Muscle of leg (tissue), 11 donors: ENCODE results near the gene CARHSP1. TPM values are rescaled to one million over a fixed set of nuclear protein-coding genes. Genes with fewer than 3 reads are reported as not detected.

ENCODE experiments used
- DNase-seq: peaks from one replicate; pipeline ENCODE4 v3.0.0; 2013
- H3K27ac ChIP-seq: one replicate; pipeline ENCODE4 v1.5.1; 2013; ENCODE audit warnings: mild to moderate bottlenecking, low read length, control low read depth
- H3K27me3 ChIP-seq: one replicate; pipeline ENCODE4 v1.6.1; 2013; ENCODE audit warnings: low read length; ENCODE audit not compliant: control insufficient read depth, insufficient read depth
- H3K36me3 ChIP-seq: one replicate; pipeline ENCODE4 v1.6.1; 2013; ENCODE audit warnings: low read length; ENCODE audit not compliant: control insufficient read depth, insufficient read depth
- H3K4me1 ChIP-seq: one replicate; pipeline ENCODE4 v1.6.1; 2013; ENCODE audit warnings: low read length; ENCODE audit not compliant: control insufficient read depth, insufficient read depth
- H3K4me3 ChIP-seq: one replicate; pipeline ENCODE4 v1.5.1; 2013; ENCODE audit warnings: low read length, control low read depth
- H3K9me3 ChIP-seq: replicated peaks from 2 replicates; pipeline ENCODE4 v1.6.1; 2013; ENCODE audit warnings: low read depth, low read length; ENCODE audit not compliant: control insufficient read depth
- WGBS: methylation state at CpG from one replicate; pipeline ENCODE4 v1.1.5; 2013; ENCODE audit warnings: missing lambda C conversion rate; ENCODE audit not compliant: insufficient coverage; 5-methylcytosine and 5-hydroxymethylcytosine counted together
- polyA plus RNA-seq, 8 donors: library from polyadenylated mRNA; unstranded; fragments of 120-200 nt; gene quantifications; one replicate each; pipeline versions ENCODE4 v1.2.1 to v1.2.3, GENCODE V29; 2013; ENCODE audit warnings: inconsistent platforms in 1 of 8, low replicate concordance in 1 of 8; ENCODE audit not compliant: insufficient read length in 8 of 8, insufficient read depth in 1 of 8
- total RNA-seq: library from RNA; stranded (reverse); fragments of 120-200 nt; gene quantifications from one replicate; pipeline ENCODE4 v1.2.4, GENCODE V29; 2013

Gene CARHSP1
- total and polyA plus RNA-seq, 9 donors, result 100 to 151 (median 134) TPM

GRCh38 chr16:8898660-8899318 is 30.0 kb upstream of the CARHSP1 start:
- Histone ChIP-seq H3K27ac (no peak overlapping the region), H3K27me3 (no peaks in the 10 kb centered on the region), H3K4me3 (no peak overlapping the region), H3K36me3 (peaks cover 86% of the 10 kb centered on the region), H3K9me3 (no peaks in the 10 kb centered on the region), H3K4me1 (no peaks in the 10 kb centered on the region)
- DNase-seq, result no peak
- 100% methylated on average over 1 of the region's 3 CpGs for WGBS

GRCh38 chr16:8894736-8895334 is 26.0 kb upstream of the CARHSP1 start:
- H3K4me3 ChIP-seq, result no peak overlapping the region
- H3K9me3 ChIP-seq, result no peaks in the 10 kb centered on the region
- no peak overlapping the region for H3K27ac ChIP-seq
- H3K36me3 ChIP-seq, result peaks cover 94% of the 10 kb centered on the region
- no peaks in the 10 kb centered on the region for H3K27me3 ChIP-seq
- H3K4me1 ChIP-seq, result peaks cover 5% of the 10 kb centered on the region
- no peak for DNase-seq
- 97% methylated on average over 14 of the region's 21 CpGs for WGBS

DNA sequence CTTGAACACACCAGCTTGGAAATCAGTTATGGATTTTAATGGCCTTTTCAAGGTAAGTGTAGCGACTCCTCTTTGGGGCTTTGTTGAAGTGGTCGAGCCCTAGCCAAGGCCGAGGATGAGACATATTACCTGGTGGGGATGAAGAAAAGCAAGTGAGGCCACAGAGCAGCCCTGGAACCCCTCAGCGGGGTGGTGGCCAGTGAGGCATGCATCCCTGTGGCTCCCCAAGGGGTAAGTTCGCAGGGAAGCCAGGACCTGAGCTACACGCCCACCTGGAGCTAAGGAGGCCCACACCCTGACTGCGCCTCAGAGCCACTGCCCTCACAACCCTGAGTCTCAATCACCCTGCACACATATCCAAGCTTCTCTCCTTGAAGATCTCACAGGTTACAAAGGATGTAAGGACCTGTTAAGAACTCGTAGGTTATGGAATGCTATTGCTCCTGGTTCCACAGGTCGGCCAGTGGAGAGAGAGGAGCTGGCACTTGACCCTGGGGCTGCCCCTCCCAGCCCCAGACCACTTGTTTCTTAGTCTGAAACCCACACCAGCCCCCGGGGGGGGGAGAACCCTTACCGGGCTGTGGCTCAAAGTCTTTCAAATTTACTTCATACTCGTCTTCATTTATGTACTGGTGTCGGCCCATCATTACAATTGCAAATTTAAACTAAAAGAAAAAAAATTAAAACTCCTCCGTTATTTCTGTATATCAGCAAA is 25.3 kb upstream of the CARHSP1 start:
- WGBS, result 84% methylated on average over 13 of the region's 14 CpGs

GRCh38 chr16:8893426-8893825 is 24.6 kb upstream of the CARHSP1 start:
- H3K27ac ChIP-seq, result no peak overlapping the region
- H3K4me3 ChIP-seq, result no peak overlapping the region
- WGBS, result 69% methylated on average over 7 of the region's 9 CpGs
- H3K4me1 ChIP-seq, result peaks cover 5% of the 10 kb centered on the region
- no peaks in the 10 kb centered on the region for H3K9me3 ChIP-seq
- peaks cover 86% of the 10 kb centered on the region for H3K36me3 ChIP-seq
- DNase-seq, result no peak
- no peaks in the 10 kb centered on the region for H3K27me3 ChIP-seq

More for the DNA sequence above, 25.3 kb upstream of the CARHSP1 start:
- H3K4me3 ChIP-seq, result no peak overlapping the region
- H3K36me3 ChIP-seq, result peaks cover 93% of the 10 kb centered on the region
- H3K27ac ChIP-seq, result no peak overlapping the region
- DNase-seq, result no peak
- H3K4me1 ChIP-seq, result peaks cover 5% of the 10 kb centered on the region
- no peaks in the 10 kb centered on the region for H3K27me3 ChIP-seq
- no peaks in the 10 kb centered on the region for H3K9me3 ChIP-seq

DNA sequence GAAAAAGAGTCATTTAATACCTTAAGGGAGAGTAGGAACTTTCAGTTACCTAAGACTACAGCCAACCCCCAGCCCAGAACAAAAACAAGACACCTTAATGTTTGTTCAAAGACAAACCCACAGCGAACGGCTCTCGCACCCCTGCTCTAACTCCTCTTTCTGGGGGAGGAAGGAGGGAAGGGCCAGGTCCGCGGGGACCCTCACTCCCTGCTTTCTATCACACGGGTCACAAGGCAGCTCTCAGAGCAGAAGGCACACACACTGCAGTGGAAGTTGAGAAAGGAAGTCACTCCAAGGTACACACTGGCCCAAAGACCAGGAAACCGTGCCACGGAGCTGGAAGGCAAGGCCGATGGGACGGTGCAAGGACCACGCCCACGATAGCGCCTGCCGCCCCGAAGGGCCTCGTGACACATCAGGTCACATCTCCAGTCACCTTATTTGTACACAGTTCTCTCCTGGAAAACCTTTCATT is 23.3 kb upstream of the CARHSP1 start:
- no peak for DNase-seq
- H3K27me3 ChIP-seq, result no peaks in the 10 kb centered on the region
- no peaks in the 10 kb centered on the region for H3K9me3 ChIP-seq
- no peak overlapping the region for H3K4me3 ChIP-seq
- 72% methylated on average over 2 of the region's 16 CpGs for WGBS
- no peak overlapping the region for H3K27ac ChIP-seq
- H3K4me1 ChIP-seq, result peaks cover 9% of the 10 kb centered on the region
- peaks cover 87% of the 10 kb centered on the region for H3K36me3 ChIP-seq

GRCh38 chr16:8890549-8890921 is 21.7 kb upstream of the CARHSP1 start:
- WGBS, result 83% methylated on average over 1 of the region's 5 CpGs

DNA sequence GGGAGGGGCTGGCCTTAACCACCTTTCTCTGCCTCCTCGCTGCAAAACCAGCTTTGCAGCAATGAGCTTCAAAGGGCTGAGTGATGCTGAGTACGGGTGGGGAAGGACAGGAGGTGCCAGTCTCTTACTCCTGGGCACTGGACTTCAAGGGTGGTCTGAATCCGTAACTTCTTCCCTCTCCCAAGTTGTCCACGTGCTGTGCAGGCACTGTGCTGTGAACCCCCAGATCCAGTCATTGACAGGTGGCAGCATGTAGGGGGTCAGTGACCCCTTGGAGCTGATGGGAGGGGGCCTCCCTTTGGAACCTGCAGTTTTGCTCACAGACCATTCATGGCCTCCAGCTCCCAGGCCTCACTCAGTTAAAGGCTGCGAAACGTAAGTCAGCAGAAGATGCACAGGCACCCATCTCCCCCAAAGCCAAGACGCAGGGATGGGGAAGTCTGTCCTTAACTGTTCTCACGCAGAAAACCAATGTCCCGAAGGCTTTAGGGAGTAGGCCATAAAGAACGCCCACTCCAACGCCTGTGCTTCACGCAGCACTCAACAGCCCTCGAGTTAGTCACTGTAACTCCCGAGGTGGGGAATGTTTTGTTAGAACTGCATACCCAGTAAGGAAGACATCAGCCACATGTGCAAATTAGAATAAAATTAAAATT is 21.2 kb upstream of the CARHSP1 start:
- no peak for DNase-seq
- WGBS, result 83% methylated on average over 4 of the region's 14 CpGs
- Histone ChIP-seq H3K27me3 (peaks cover 8% of the 10 kb centered on the region), H3K36me3 (peaks cover 71% of the 10 kb centered on the region), H3K9me3 (no peaks in the 10 kb centered on the region), H3K4me1 (peaks cover 22% of the 10 kb centered on the region), H3K4me3 (no peak overlapping the region), H3K27ac (no peak overlapping the region)

More at GRCh38 chr16:8890549-8890921, 21.7 kb upstream of the CARHSP1 start:
- H3K9me3 ChIP-seq, result no peaks in the 10 kb centered on the region
- H3K36me3 ChIP-seq, result peaks cover 76% of the 10 kb centered on the region
- H3K4me1 ChIP-seq, result peaks cover 19% of the 10 kb centered on the region
- no peak for DNase-seq
- H3K27ac ChIP-seq, result no peak overlapping the region
- peaks cover 6% of the 10 kb centered on the region for H3K27me3 ChIP-seq
- no peak overlapping the region for H3K4me3 ChIP-seq

DNA sequence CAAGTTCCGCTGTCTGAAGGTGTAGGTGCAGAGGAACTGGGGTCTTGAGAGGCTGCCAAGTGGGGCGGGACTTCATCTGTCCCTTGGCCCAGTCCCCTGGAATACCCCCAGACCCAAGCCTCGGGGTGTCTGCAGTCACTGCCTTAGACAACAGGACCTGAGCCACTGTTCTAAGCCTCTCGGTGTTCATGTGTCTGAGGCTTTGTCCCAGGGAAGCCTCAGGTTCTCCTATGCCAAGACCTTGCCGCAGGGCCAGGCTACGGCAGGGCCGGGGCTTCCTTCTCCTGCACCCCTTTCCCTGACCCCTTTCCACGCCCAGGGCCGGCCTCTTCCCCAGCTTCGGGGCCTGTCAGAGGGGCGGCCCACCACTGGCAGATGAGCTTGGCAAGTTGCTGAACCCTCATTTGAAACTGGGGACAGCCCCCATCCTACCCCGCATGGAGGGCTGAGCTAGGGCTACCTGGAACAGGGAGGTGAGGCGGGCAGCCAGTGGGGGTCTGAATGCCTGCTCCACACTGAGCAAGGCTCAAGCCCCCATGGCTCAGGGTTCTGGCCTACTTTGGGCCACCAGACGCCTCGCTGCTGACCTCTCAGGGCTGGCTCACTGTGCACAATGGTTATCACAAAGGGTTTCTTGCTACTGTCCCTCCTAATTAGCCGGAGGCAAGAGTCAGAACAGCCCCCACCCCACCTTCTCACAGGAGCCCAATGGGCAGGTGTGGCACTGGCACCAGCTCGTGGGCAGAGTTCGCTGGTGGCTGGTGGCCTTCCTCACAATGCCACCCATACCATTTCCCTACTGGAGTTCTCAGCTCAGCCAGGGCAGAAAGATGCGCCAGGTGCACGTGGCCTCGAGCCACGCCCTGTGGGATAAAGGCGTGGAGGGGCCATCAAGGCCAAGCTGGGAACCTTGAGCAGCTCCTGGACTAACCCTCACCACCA is 20.4 kb upstream of the CARHSP1 start:
- DNase-seq, result no peak
- no peak overlapping the region for H3K4me3 ChIP-seq
- peaks cover 8% of the 10 kb centered on the region for H3K27me3 ChIP-seq
- no peaks in the 10 kb centered on the region for H3K9me3 ChIP-seq
- H3K36me3 ChIP-seq, result peaks cover 63% of the 10 kb centered on the region
- WGBS, result 84% methylated on average over 17 of the region's 23 CpGs
- no peak overlapping the region for H3K27ac ChIP-seq
- H3K4me1 ChIP-seq, result peaks cover 29% of the 10 kb centered on the region

DNA sequence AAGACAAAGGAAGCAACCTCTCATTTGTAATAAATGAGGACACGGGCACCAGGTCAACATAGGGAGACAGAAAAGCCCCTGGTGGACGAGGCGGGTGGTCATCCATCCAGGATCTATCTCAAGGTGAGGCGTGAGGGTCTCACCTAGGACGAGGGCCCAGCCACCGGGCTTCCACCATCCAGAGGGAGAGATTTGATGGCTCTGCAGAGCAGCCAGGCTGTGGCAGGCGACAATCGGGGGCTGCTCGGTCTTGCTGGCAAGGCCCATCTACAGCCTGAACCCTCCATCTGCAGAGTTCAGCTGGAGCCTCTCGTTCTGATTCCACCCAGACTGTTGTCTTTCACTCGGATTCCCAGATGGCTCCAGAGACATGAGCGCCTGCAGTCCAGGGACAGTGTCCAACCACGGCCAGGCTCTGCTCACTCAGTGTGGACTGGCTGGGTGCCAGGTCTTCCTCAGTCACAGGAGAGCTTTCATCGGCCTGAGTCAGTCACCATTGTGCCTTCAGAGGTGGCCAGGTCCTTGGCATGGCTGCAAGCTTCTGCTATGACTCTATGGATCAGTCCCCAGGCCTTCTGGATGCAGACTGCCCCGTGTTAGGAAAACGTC is 19.2 kb upstream of the CARHSP1 start:
- H3K4me1 ChIP-seq, result peaks cover 29% of the 10 kb centered on the region
- H3K9me3 ChIP-seq, result no peaks in the 10 kb centered on the region
- peaks cover 8% of the 10 kb centered on the region for H3K27me3 ChIP-seq
- peak; percentile 55 for DNase-seq
- H3K4me3 ChIP-seq, result no peak overlapping the region
- no peak overlapping the region for H3K27ac ChIP-seq
- H3K36me3 ChIP-seq, result peaks cover 51% of the 10 kb centered on the region
- whole genome bisulfite sequencing, result 57% methylated on average over 16 of the region's 16 CpGs
